Calu3 (cell line): ENCODE measurements around the gene KLF6. TPM values are rescaled to one million over a fixed set of nuclear protein-coding genes. Genes with fewer than 3 reads are reported as not detected.

Source experiments
- BruUV-seq: library from RNA; stranded (reverse); fragments of 400-500 nt; replicated peaks from 2 replicates; lab custom pipeline; 2021; lab: Mats Ljungman, UMichigan
- CTCF ChIA-PET: fragments of 300-600 bp; sonication (Branson Sonifier 250); formaldehyde crosslinking; loops from one replicate; lab custom pipeline; 2022; ENCODE audit warnings: antibody characterized with exemption; lab: Charles Lee
- DNase-seq: peaks from one replicate; pipeline ENCODE4 v3.0.0; 2022
- H3K27ac Mint-ChIP-seq: one replicate; pipeline ENCODE4 v1.8.0; 2022; ENCODE audit warnings: mixed read lengths; ENCODE audit not compliant: unreplicated experiment
- H3K27me3 Mint-ChIP-seq: one replicate; pipeline ENCODE4 v1.8.0; 2022; ENCODE audit warnings: mixed read lengths; ENCODE audit not compliant: unreplicated experiment
- H3K36me3 Mint-ChIP-seq: one replicate; pipeline ENCODE4 v1.8.0; 2022; ENCODE audit warnings: mild to moderate bottlenecking, moderate library complexity, mixed read lengths; ENCODE audit not compliant: insufficient read depth, unreplicated experiment
- H3K4me1 Mint-ChIP-seq: one replicate; pipeline ENCODE4 v1.8.0; 2022; ENCODE audit warnings: mild to moderate bottlenecking, low read depth, mixed read lengths; ENCODE audit not compliant: unreplicated experiment
- H3K4me3 Mint-ChIP-seq: one replicate; pipeline ENCODE4 v1.8.0; 2022; ENCODE audit warnings: mild to moderate bottlenecking, low read depth, moderate library complexity, mixed read lengths; ENCODE audit not compliant: unreplicated experiment
- H3K9me3 Mint-ChIP-seq: one replicate; pipeline ENCODE4 v1.8.0; 2022; ENCODE audit warnings: low read depth, mixed read lengths; ENCODE audit not compliant: unreplicated experiment
- CTCF ChIP-seq: fragments of 200-600 bp; IDR thresholded peaks from one replicate; pipeline ENCODE4 v1.8.0; 2022; ENCODE audit warnings: antibody characterized with exemption; ENCODE audit not compliant: unreplicated experiment
- intact Hi-C: fragments of 100-400 bp; cut with micrococcal nuclease; formaldehyde crosslinking; loops from one replicate; pipeline ENCODE4 v1.10.0; 2022; ENCODE audit not compliant: unreplicated experiment
- total RNA-seq: library from RNA; stranded (reverse); gene quantifications from 2 replicates; pipeline ENCODE4 v1.2.3, GENCODE V29; 2022

Gene KLF6
- total RNA-seq, 1 experiment from 2014 or later, result 140 TPM

GRCh38 chr10:3777981-3778691 is 6.9 kb downstream of the KLF6 start:
- H3K36me3 Mint-ChIP-seq, result peaks cover 98% of the 10 kb centered on the region
- H3K27me3 Mint-ChIP-seq, result no peaks in the 10 kb centered on the region
- no TSS peak for BruUV-seq
- intact Hi-C loops, result loop anchor here (2.0 to 5.0 kb wide), 4 partner anchors 141 to 581 kb away; no protein-coding TSS in a partner anchor
- H3K9me3 Mint-ChIP-seq, result no peaks in the 10 kb centered on the region
- H3K4me3 Mint-ChIP-seq, result peak overlapping the region; percentile 98
- peak overlapping the region; percentile 100 for H3K27ac Mint-ChIP-seq
- H3K4me1 Mint-ChIP-seq, result peaks cover 47% of the 10 kb centered on the region
- TF ChIP-seq CTCF, result no peak
- CTCF ChIA-PET, result interaction anchor here (1.1 kb wide), 2 partner anchors 30 to 986 kb away, joined by 3 read pairs; no protein-coding TSS in a partner anchor
- no peak for DNase-seq

GRCh38 chr10:3776796-3777571 is 8.0 kb downstream of the KLF6 start:
- BruUV-seq, result no TSS peak
- H3K4me3 Mint-ChIP-seq, result peak overlapping the region; percentile 65
- intact Hi-C loops, result loop anchor here (2.0 to 5.0 kb wide), 4 partner anchors 140 to 580 kb away; no protein-coding TSS in a partner anchor
- peak overlapping the region; percentile 99 for H3K27ac Mint-ChIP-seq
- peak; percentile 69 for DNase-seq
- no peaks in the 10 kb centered on the region for H3K27me3 Mint-ChIP-seq
- CTCF ChIA-PET, result interaction anchor here (0.6 kb wide), 1 partner anchor 167 kb away, joined by 3 read pairs; no protein-coding TSS in a partner anchor
- H3K4me1 Mint-ChIP-seq, result peaks cover 47% of the 10 kb centered on the region
- H3K36me3 Mint-ChIP-seq, result peaks cover 87% of the 10 kb centered on the region
- TF ChIP-seq CTCF, result no peak
- H3K9me3 Mint-ChIP-seq, result no peaks in the 10 kb centered on the region

GRCh38 chr10:3775696-3776551 is 9.1 kb downstream of the KLF6 start:
- H3K9me3 Mint-ChIP-seq, result no peaks in the 10 kb centered on the region
- DNase-seq, result peak; percentile 46
- intact Hi-C loops, result loop anchor here (2.0 to 5.0 kb wide), 4 partner anchors 139 to 579 kb away; no protein-coding TSS in a partner anchor
- peaks cover 46% of the 10 kb centered on the region for H3K4me1 Mint-ChIP-seq
- no peaks in the 10 kb centered on the region for H3K27me3 Mint-ChIP-seq
- CTCF ChIA-PET, result interaction anchor here (1.4 to 1.9 kb wide), 3 partner anchors 12 to 304 kb away, joined by 3 to 8 read pairs (median 5); no protein-coding TSS in a partner anchor
- H3K4me3 Mint-ChIP-seq, result peak overlapping the region; percentile 61
- H3K27ac Mint-ChIP-seq, result peak overlapping the region; percentile 99
- BruUV-seq, result no TSS peak
- TF ChIP-seq CTCF, result no peak
- H3K36me3 Mint-ChIP-seq, result peaks cover 76% of the 10 kb centered on the region
